Measurements from ENCODE around the gene SLCO1A2. TPM values are rescaled to one million over a fixed set of nuclear protein-coding genes. Genes with fewer than 3 reads are reported as not detected.

Gene SLCO1A2
- total and polyA plus RNA-seq, 11 donors: not detected

DNA sequence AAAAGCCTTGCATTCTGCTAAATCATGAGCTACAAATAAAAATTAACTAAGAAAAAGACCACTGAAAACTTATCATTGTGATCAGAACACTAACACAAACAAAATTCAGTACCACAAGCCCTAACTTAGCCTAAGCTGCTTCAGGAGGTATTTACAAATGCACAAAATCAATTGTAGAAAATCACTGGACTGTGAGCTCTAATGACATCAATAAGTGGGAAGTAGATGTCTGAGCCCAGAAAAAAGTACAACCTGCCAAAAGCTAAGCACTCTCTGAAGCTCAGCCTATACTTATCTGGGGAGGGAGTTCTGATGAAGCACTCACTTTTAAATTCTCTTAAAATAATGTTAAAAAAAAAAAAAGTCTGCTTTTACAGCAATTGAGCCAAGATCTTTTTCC is 110.8 kb downstream of the SLCO1A2 start:
- no peak for TF ChIP-seq POLR2A (IDR thresholded peaks at IDR 0.05)
- TF ChIP-seq, protein P1, sequence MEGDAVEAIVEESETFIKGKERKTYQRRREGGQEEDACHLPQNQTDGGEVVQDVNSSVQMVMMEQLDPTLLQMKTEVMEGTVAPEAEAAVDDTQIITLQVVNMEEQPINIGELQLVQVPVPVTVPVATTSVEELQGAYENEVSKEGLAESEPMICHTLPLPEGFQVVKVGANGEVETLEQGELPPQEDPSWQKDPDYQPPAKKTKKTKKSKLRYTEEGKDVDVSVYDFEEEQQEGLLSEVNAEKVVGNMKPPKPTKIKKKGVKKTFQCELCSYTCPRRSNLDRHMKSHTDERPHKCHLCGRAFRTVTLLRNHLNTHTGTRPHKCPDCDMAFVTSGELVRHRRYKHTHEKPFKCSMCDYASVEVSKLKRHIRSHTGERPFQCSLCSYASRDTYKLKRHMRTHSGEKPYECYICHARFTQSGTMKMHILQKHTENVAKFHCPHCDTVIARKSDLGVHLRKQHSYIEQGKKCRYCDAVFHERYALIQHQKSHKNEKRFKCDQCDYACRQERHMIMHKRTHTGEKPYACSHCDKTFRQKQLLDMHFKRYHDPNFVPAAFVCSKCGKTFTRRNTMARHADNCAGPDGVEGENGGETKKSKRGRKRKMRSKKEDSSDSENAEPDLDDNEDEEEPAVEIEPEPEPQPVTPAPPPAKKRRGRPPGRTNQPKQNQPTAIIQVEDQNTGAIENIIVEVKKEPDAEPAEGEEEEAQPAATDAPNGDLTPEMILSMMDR (IDR thresholded peaks at IDR 0.05): no peak
- DNase-seq (no peak), ATAC-seq (no peak)
- no peak overlapping the region for H3K4me3 ChIP-seq
- no peaks in the 10 kb centered on the region for H3K27me3 ChIP-seq
- no peaks in the 10 kb centered on the region for H3K4me1 ChIP-seq
- H3K27ac ChIP-seq: no peak overlapping the region
- intact Hi-C loops (cut with DNase I): no loop called here
- H3K9me3 ChIP-seq: no peaks in the 10 kb centered on the region
- H3K36me3 ChIP-seq: no peaks in the 10 kb centered on the region

GRCh38 chr12:21221778-21222177 is 112.9 kb downstream of the SLCO1A2 start:
- Histone ChIP-seq H3K4me3 (no peak overlapping the region), H3K27ac (no peak overlapping the region), H3K27me3 (no peaks in the 10 kb centered on the region), H3K36me3 (no peaks in the 10 kb centered on the region), H3K4me1 (no peaks in the 10 kb centered on the region), H3K9me3 (no peaks in the 10 kb centered on the region)
- no peak for DNase-seq
- no peak for ATAC-seq
- intact Hi-C loops (cut with DNase I): no loop called here
- TF ChIP-seq, protein P1 (IDR thresholded peaks at IDR 0.05): no peak
- TF ChIP-seq POLR2A (IDR thresholded peaks at IDR 0.05): no peak

DNA sequence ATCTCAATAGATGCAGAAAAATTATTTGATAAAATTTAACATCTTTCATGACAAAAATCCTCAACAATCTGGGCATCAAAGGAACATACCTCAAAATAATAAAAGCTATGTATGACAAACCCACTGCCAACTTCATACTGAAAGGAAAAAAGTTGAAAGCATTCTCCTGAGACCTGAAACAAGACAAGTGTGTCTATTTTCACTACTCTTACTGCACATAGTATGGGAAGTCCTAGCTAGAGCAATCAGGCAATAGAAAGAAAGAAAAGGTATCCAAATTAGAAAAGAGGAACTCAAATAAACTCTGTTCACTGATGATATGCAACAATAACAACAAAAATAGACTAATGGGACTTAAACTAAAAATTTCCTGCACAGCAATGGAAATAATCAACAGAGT is 113.6 kb downstream of the SLCO1A2 start:
- intact Hi-C loops (cut with DNase I): no loop called here
- TF ChIP-seq, protein P1 (IDR thresholded peaks at IDR 0.05): no peak
- TF ChIP-seq POLR2A (IDR thresholded peaks at IDR 0.05): no peak

DNA sequence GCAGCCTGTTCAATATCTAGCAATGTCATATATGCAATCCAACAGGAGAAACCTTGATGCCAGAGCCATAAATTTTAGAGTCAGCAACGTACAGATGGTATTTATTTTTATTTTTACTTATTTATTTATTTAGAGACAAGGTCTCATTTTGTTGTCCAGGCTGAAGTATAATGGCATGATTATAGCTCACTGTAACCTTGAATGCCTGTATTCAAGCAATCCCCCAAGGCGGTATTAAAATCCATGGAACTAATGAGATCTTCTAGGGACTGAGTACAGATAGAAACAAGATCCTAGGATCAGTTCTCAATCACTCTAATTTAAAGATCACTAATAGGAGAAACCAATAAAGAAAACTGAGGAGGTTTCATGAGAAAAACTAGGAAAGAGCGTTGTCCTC is 114.5 kb downstream of the SLCO1A2 start:
- intact Hi-C loops (cut with DNase I): no loop called here
- no peak for TF ChIP-seq POLR2A (IDR thresholded peaks at IDR 0.05)
- TF ChIP-seq, protein P1 (IDR thresholded peaks at IDR 0.05): no peak
- DNase-seq (no peak), ATAC-seq (no peak)
- no peaks in the 10 kb centered on the region for H3K36me3 ChIP-seq
- H3K4me3 ChIP-seq: no peak overlapping the region
- H3K4me1 ChIP-seq: no peaks in the 10 kb centered on the region
- H3K9me3 ChIP-seq: no peaks in the 10 kb centered on the region
- WGBS, 4 donors: 71 to 83% (median 75%) methylated on average over 3 of the region's 3 CpGs
- H3K27ac ChIP-seq: no peak overlapping the region
- no peaks in the 10 kb centered on the region for H3K27me3 ChIP-seq

More for the DNA sequence above, 113.6 kb downstream of the SLCO1A2 start:
- H3K4me3 ChIP-seq: no peak overlapping the region
- H3K27ac ChIP-seq: no peak overlapping the region
- DNase-seq (no peak), ATAC-seq (no peak)
- no peaks in the 10 kb centered on the region for H3K36me3 ChIP-seq
- no peaks in the 10 kb centered on the region for H3K4me1 ChIP-seq
- H3K27me3 ChIP-seq: no peaks in the 10 kb centered on the region
- H3K9me3 ChIP-seq: no peaks in the 10 kb centered on the region
